MCF 10A (cell line): ENCODE results near the gene NPTX2. TPM values are rescaled to one million over a fixed set of nuclear protein-coding genes. Genes with fewer than 3 reads are reported as not detected.

Experiments
- BruUV-seq: library from RNA; stranded (reverse); fragments of 400-500 nt; replicated peaks from 2 replicates; lab custom pipeline; 2021; lab: Mats Ljungman, UMichigan
- CTCF ChIA-PET: fragments of 300-600 bp; sonication (Branson Sonifier 250); formaldehyde crosslinking; extraction: SDS; loops from one replicate; lab custom pipeline; 2021; ENCODE audit warnings: antibody characterized with exemption, inconsistent platforms; lab: Yijun Ruan, JAX
- POLR2A ChIA-PET: fragments of 300-600, 350-650 bp; sonication (Branson Sonifier 250); formaldehyde crosslinking; extraction: SDS; loops from one replicate; lab custom pipeline; 2020; ENCODE audit warnings: antibody characterized with exemption, inconsistent platforms; lab: Yijun Ruan, JAX
- DNase-seq: peaks from one replicate; pipeline ENCODE4 v3.0.0-alpha.2; 2018; ENCODE audit not compliant: unreplicated experiment
- H3K27ac Mint-ChIP-seq: one replicate; pipeline ENCODE4 v1.8.0; 2022; ENCODE audit warnings: mild to moderate bottlenecking, low read depth, mixed read lengths; ENCODE audit not compliant: unreplicated experiment
- H3K27me3 Mint-ChIP-seq: one replicate; pipeline ENCODE4 v1.8.0; 2022; ENCODE audit warnings: mixed read lengths; ENCODE audit not compliant: insufficient read depth, unreplicated experiment
- H3K36me3 Mint-ChIP-seq: one replicate; pipeline ENCODE4 v1.8.0; 2022; ENCODE audit warnings: mild to moderate bottlenecking, moderate library complexity, mixed read lengths; ENCODE audit not compliant: insufficient read depth, unreplicated experiment
- H3K4me1 Mint-ChIP-seq: one replicate; pipeline ENCODE4 v1.8.0; 2022; ENCODE audit warnings: mixed read lengths; ENCODE audit not compliant: insufficient read depth, unreplicated experiment
- H3K4me3 Mint-ChIP-seq: one replicate; pipeline ENCODE4 v1.8.0; 2022; ENCODE audit warnings: mild to moderate bottlenecking, moderate library complexity, mixed read lengths; ENCODE audit not compliant: unreplicated experiment
- H3K9me3 Mint-ChIP-seq: one replicate; pipeline ENCODE4 v1.8.0; 2022; ENCODE audit warnings: mixed read lengths; ENCODE audit not compliant: unreplicated experiment
- intact Hi-C: fragments of 100-400 bp; cut with micrococcal nuclease; formaldehyde crosslinking; loops from 2 replicates; pipeline ENCODE4 v1.14.1; 2022
- total RNA-seq: library from RNA; stranded (reverse); gene quantifications from 2 replicates; pipeline ENCODE4 v1.2.3, GENCODE V29; 2022
- TF ChIP-seq, protein P1 (sequence below): fragments of 200-600 bp; IDR thresholded peaks from one replicate; pipeline ENCODE4 v1.8.0; 2022; ENCODE audit warnings: antibody characterized with exemption, mild to moderate bottlenecking; ENCODE audit not compliant: unreplicated experiment

NPTX2 gene
- total RNA-seq, 1 experiment from 2014 or later, result not detected

DNA sequence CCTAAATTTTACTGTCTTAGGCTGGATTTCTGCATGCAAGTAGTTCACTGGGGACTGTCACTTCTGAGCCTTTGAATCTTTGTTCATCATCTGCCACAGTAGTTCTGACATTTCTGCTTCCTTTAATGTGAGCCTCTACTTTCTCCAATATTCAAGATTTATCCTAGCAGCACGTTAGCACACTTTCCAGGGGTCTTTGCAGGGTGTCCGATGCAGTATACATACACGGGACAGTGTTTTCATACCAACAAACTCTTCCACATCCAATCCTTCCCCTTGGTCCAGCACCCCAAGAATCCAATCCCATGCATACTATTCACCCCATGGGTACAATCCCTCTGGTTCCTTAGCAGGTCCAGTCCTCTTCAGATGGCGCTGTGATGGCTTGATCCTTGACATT is 22.7 kb upstream of the NPTX2 start:
- Mint-ChIP-seq H3K36me3 (no peaks in the 10 kb centered on the region), H3K4me3 (no peak overlapping the region), H3K27me3 (peaks cover 67% of the 10 kb centered on the region), H3K27ac (no peak overlapping the region), H3K4me1 (no peaks in the 10 kb centered on the region), H3K9me3 (no peaks in the 10 kb centered on the region)
- DNase-seq, result no peak
- CTCF ChIA-PET, result no interaction called here
- BruUV-seq, result no TSS peak
- intact Hi-C loops, result no loop called here
- POLR2A ChIA-PET, result no interaction called here
- TF ChIP-seq, protein P1, sequence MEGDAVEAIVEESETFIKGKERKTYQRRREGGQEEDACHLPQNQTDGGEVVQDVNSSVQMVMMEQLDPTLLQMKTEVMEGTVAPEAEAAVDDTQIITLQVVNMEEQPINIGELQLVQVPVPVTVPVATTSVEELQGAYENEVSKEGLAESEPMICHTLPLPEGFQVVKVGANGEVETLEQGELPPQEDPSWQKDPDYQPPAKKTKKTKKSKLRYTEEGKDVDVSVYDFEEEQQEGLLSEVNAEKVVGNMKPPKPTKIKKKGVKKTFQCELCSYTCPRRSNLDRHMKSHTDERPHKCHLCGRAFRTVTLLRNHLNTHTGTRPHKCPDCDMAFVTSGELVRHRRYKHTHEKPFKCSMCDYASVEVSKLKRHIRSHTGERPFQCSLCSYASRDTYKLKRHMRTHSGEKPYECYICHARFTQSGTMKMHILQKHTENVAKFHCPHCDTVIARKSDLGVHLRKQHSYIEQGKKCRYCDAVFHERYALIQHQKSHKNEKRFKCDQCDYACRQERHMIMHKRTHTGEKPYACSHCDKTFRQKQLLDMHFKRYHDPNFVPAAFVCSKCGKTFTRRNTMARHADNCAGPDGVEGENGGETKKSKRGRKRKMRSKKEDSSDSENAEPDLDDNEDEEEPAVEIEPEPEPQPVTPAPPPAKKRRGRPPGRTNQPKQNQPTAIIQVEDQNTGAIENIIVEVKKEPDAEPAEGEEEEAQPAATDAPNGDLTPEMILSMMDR, result no peak

DNA sequence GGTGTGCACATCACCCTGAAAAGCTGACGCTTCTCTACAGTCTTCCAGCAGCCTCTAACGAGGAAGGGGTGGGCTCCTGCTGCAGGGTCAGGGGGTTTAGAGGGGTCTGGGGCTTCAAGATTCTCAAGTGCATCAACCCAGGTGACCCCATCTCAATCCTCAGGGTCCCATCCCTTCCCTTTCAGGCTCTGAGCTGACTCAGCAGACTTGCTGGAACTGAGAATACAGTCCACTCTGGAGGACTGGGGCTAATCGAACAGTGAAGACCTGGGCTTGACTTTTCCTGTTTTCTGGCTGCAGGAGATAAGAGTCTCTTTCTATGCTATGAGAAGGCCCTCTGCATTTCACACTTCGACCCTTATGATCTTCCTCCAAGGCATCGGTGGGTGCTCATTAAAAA is 22.3 kb upstream of the NPTX2 start:
- intact Hi-C loops, result no loop called here
- POLR2A ChIA-PET, result no interaction called here

DNA sequence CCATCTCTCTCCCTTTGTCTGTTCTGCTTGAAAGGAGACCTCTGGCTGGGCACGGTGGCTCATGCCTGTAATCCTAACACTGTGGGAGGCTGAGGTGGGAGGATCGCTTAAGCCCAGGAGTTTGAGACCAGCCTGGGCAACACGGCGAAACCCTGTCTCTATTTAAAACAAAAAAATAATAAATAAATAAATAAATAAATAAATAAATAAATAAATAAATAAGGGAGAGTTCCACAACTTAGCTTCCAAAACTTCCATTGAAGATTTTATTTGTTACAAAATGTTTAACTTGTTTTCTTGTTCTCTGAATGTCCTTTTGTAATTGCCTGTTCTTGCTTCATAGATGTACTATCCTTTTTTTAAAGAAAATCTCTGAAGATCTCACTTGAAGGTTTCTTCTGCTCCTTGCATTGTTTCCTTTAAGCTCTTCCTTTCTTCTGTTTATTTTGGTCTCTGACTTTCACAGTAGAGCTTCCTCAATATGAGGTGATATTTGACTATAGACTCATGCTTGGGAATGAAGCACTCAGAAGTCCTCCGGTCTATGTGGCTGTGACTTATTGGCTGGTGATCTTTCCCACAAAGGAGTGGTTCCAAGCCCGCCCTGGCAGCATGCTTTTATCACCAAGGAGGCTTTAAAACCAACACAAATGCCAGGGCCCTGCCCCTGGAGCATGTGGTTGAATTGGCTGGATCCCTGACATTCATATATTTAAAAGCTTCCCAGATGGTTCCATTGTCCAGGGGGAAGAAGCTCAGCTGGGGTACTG is 18.1 kb upstream of the NPTX2 start:
- no TSS peak for BruUV-seq
- intact Hi-C loops, result no loop called here
- ChIA-PET POLR2A (no interaction called here), CTCF (interaction anchor here (0.7 to 1.2 kb wide), 2 partner anchors 146 to 171 kb away, joined by 3 read pairs; no protein-coding TSS in a partner anchor)
- no peaks in the 10 kb centered on the region for H3K36me3 Mint-ChIP-seq
- peaks cover 69% of the 10 kb centered on the region for H3K27me3 Mint-ChIP-seq
- DNase-seq, result no peak
- no peak overlapping the region for H3K27ac Mint-ChIP-seq
- no peak overlapping the region for H3K4me3 Mint-ChIP-seq
- no peaks in the 10 kb centered on the region for H3K9me3 Mint-ChIP-seq
- TF ChIP-seq, protein P1, result no peak
- H3K4me1 Mint-ChIP-seq, result no peaks in the 10 kb centered on the region

More for the DNA sequence above, 22.3 kb upstream of the NPTX2 start:
- Mint-ChIP-seq H3K9me3 (no peaks in the 10 kb centered on the region), H3K4me1 (no peaks in the 10 kb centered on the region), H3K27ac (no peak overlapping the region), H3K36me3 (no peaks in the 10 kb centered on the region), H3K4me3 (no peak overlapping the region), H3K27me3 (peaks cover 69% of the 10 kb centered on the region)
- TF ChIP-seq, protein P1, result no peak
- no TSS peak for BruUV-seq
- no peak for DNase-seq
- CTCF ChIA-PET, result interaction anchor here (0.6 kb wide), 1 partner anchor 244 kb away, joined by 3 read pairs; no protein-coding TSS in a partner anchor

DNA sequence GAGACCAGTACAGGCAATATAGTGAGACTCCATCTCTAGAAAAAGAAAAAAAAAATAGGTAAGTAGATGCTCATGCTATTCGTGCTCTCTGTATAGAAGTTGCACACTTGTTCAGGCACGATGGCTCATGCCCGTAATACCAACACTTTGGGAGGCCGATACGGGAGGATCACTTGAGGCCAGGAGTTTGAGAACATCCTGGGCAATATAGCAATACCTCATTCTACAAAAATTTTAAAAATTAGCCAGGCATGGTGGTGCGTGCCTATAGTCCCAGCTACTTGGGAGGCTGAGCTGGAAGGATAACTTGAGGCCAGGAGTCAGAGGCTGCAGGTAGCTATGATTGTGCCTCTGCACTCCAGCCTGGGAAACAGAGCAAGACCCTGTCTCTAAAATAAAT is 17.2 kb upstream of the NPTX2 start:
- no peaks in the 10 kb centered on the region for H3K36me3 Mint-ChIP-seq
- BruUV-seq, result no TSS peak
- H3K4me1 Mint-ChIP-seq, result no peaks in the 10 kb centered on the region
- no peak overlapping the region for H3K4me3 Mint-ChIP-seq
- intact Hi-C loops, result no loop called here
- DNase-seq, result no peak
- peaks cover 60% of the 10 kb centered on the region for H3K27me3 Mint-ChIP-seq
- no peak overlapping the region for H3K27ac Mint-ChIP-seq
- POLR2A ChIA-PET, result no interaction called here
- no peaks in the 10 kb centered on the region for H3K9me3 Mint-ChIP-seq
- TF ChIP-seq, protein P1, result no peak
- CTCF ChIA-PET, result interaction anchor here (0.7 kb wide), 1 partner anchor 170 kb away, joined by 3 read pairs; no protein-coding TSS in a partner anchor
